SJCRH30 (cell line): ENCODE results near the gene CBLB. TPM values are rescaled to one million over a fixed set of nuclear protein-coding genes. Genes with fewer than 3 reads are reported as not detected.

Experiments used
- DNase-seq, 2 experiments: peaks; one replicate each; pipeline ENCODE4 v3.0.0-alpha.2; 2015 to 2020
- H3K27ac ChIP-seq: fragments of 250-450 bp; sonication (Bioruptor Pico); 2 replicates; pipeline ENCODE4 v1.5.1; 2020; ENCODE audit warnings: mild to moderate bottlenecking, moderate library complexity
- H3K27me3 ChIP-seq: fragments of 250-450 bp; sonication (Bioruptor Pico); 2 replicates; pipeline ENCODE4 v1.5.1; 2020; ENCODE audit warnings: mild to moderate bottlenecking, moderate library complexity
- H3K36me3 ChIP-seq: fragments of 250-450 bp; sonication (Bioruptor Pico); 2 replicates; pipeline ENCODE4 v1.5.1; 2020; ENCODE audit warnings: mild to moderate bottlenecking, moderate library complexity
- H3K4me1 ChIP-seq: fragments of 250-450 bp; sonication (Bioruptor Pico); 2 replicates; pipeline ENCODE4 v1.5.1; 2020; ENCODE audit warnings: mild to moderate bottlenecking, moderate library complexity
- H3K4me3 ChIP-seq: fragments of 250-450 bp; sonication (Bioruptor Pico); 2 replicates; pipeline ENCODE4 v1.5.1; 2020; ENCODE audit warnings: mild to moderate bottlenecking, moderate library complexity
- H3K9me3 ChIP-seq: fragments of 250-450 bp; sonication (Bioruptor Pico); replicated peaks from 2 replicates; pipeline ENCODE4 v1.5.1; 2020; ENCODE audit warnings: mild to moderate bottlenecking, moderate library complexity
- total RNA-seq: library from RNA; depleted of rRNA; stranded (reverse); fragments of >200 nt; shearing (Covaris generic); gene quantifications from 2 replicates; pipeline ENCODE4 v1.2.3, GENCODE V29; 2014; rRNA removed

The CBLB gene
- total RNA-seq, result 15.7 and 22.3 TPM in 2 replicates

DNA sequence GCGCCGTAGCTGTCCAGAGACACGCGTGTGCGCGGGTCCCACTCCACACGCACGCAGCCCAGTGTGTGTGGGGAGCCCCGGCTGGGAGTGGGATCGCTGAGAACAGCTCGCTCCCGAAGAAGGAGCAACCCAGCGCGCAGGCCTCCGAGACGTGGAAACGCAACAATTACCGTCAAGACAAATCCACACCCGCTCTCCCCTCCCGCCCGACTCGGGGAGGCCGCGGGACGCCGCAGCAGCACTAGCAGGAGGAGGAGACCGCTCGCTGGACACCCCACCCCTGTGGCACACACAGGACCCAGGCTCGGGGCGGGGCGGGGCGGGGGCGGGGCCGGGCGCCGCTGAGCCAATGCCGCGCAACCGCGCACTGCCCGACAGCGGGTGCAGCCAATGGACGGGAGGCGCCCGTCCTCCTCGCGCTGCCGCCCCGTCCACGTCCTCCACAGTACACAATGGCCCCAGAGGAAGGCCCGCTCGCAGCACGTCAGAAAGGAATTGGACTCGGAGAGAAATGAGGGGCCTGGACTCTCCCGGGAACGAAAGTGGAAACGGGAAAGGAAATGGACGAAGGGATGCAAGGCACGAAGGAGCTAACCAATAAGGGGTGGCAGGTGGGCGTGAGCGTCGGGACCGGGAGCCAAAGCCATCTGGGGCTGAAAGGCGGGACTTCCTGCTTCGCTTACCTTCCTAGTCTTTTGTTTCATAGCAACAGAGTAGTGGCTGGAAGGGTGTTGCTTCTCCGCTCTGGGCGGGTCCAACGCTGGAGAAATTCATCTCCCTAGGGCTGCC lies at the start of gene CBLB:
Gene CBLB (minus strand): TSS at position 271 of the 789 bp plus-strand sequence. CDS start 1,435 bp downstream, outside the sequence.
- H3K36me3 ChIP-seq, result no peaks in the 10 kb centered on the region

DNA sequence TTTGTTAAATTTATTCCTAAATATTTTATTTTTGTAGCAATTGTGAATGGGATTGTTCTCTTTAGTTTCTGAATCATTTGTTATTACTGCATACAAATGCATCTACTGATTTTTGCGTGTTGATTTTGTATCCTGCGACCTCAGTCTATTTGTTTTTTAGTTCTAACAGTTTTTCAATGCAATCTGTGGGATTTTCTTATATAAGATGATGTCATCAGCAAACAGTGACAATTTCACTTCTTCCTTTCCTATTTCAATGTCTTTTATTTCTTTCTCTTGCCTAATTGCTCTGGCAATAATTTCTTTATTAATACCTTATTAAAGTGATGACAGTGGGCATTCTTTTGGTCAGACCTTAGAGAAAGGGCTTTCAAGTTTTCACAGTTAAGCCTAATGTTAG lies 48.0 kb upstream of the CBLB start:
- H3K4me3 ChIP-seq, result no peak overlapping the region
- H3K27me3 ChIP-seq, result no peaks in the 10 kb centered on the region
- H3K36me3 ChIP-seq, result no peaks in the 10 kb centered on the region
- no peaks in the 10 kb centered on the region for H3K9me3 ChIP-seq
- H3K4me1 ChIP-seq, result no peaks in the 10 kb centered on the region
- H3K27ac ChIP-seq, result no peak overlapping the region
- no peak for DNase-seq

More for the DNA sequence above, at the start of gene CBLB:
- no peaks in the 10 kb centered on the region for H3K9me3 ChIP-seq
- peak within 1 kb of the TSS; percentile 75 for H3K27ac ChIP-seq
- no peaks in the 10 kb centered on the region for H3K27me3 ChIP-seq
- H3K4me3 ChIP-seq, result peak within 1 kb of the TSS; percentile 97
- H3K4me1 ChIP-seq, result peaks cover 24% of the 10 kb centered on the region; the same call in 1 of the 2 replicates
- peak; percentile 91 to 93 for DNase-seq

DNA sequence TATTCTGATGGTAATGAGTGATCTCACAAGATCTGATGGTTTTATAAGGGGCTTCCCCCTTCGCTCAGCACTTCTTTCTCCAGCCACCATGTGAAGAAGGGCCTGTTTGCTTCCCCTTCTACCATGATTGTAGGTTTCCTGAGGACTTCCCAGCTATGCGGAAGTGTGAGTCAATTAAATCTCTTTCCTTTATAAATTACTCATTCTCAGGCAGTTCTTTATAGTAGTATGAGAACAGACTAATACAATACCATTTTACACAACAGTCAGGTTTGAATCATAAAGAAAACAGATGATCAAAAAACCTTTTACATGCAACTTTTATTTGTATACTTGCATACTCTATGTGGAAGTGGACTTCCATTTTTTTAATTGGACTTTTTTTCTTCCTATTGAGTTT lies 46.7 kb upstream of the CBLB start:
- DNase-seq, result no peak
- no peaks in the 10 kb centered on the region for H3K36me3 ChIP-seq
- no peak overlapping the region for H3K4me3 ChIP-seq
- no peaks in the 10 kb centered on the region for H3K27me3 ChIP-seq
- H3K9me3 ChIP-seq, result no peaks in the 10 kb centered on the region
- no peaks in the 10 kb centered on the region for H3K4me1 ChIP-seq
- no peak overlapping the region for H3K27ac ChIP-seq

DNA sequence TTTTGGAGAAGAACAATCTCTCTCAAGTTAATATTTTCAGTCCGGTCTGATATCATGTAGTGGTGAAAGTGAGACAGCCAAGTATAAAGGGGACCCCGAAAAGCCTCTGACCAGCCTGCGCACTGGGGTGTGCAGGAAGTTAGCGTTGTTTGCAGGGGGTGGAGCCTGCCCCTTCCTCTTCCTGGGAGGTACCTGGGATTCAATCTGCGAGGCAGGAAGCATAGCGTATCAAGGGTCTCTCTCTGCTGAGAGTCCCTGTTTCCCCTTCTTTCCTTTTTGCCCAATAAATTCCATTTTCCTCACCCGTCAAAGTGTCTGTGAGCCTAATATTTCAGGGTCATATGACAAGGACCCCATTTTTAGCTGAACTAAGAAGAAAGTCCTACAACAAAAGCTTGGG lies 44.8 kb upstream of the CBLB start:
- H3K4me3 ChIP-seq, result no peak overlapping the region
- no peaks in the 10 kb centered on the region for H3K36me3 ChIP-seq
- no peaks in the 10 kb centered on the region for H3K4me1 ChIP-seq
- H3K27ac ChIP-seq, result no peak overlapping the region
- no peaks in the 10 kb centered on the region for H3K27me3 ChIP-seq
- no peaks in the 10 kb centered on the region for H3K9me3 ChIP-seq
- DNase-seq, result no peak

DNA sequence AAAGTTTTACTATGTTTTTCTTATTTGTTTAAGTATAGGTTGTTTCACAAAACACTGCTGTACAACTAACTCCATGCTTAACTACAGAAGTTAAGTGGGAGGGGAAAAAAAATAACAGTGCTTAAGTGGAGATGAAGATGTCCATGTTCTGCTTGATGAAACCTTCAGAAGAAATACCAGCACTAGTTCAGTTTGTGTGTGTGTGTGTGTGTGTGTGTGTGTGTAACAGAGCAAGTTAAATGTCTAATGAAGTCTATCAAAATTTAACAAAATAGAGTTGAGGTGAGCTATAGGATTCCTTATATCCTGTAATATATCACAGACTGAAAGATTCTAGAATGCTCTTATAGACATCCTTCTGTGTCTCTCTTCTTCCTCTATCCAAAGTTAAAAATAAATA lies 44.1 kb upstream of the CBLB start:
- Histone ChIP-seq H3K4me3 (no peak overlapping the region), H3K36me3 (no peaks in the 10 kb centered on the region), H3K4me1 (no peaks in the 10 kb centered on the region), H3K27ac (no peak overlapping the region), H3K27me3 (no peaks in the 10 kb centered on the region), H3K9me3 (no peaks in the 10 kb centered on the region)
- DNase-seq, result no peak

DNA sequence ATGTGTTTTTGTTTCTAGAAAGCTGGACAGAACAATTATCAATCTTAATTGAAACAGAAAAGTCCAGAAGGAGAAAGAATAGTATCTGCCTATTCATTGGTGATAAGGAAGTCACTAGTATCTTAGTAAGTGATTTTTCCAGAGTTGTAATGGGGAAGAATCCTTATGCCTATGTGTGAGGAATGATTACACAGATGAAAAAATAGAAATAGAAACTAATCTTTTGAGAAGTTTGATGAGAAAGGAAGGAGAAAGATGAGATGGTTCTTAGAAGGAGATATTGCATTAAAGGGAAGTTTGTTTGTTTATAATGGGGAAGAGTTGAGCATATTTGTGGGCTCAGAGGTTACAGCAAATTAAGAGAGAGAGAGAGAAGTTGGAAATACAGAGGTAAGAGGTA lies 42.7 kb upstream of the CBLB start:
- H3K9me3 ChIP-seq, result no peaks in the 10 kb centered on the region
- DNase-seq, result no peak
- H3K36me3 ChIP-seq, result no peaks in the 10 kb centered on the region
- no peaks in the 10 kb centered on the region for H3K27me3 ChIP-seq
- no peak overlapping the region for H3K27ac ChIP-seq
- H3K4me1 ChIP-seq, result no peaks in the 10 kb centered on the region
- H3K4me3 ChIP-seq, result no peak overlapping the region

DNA sequence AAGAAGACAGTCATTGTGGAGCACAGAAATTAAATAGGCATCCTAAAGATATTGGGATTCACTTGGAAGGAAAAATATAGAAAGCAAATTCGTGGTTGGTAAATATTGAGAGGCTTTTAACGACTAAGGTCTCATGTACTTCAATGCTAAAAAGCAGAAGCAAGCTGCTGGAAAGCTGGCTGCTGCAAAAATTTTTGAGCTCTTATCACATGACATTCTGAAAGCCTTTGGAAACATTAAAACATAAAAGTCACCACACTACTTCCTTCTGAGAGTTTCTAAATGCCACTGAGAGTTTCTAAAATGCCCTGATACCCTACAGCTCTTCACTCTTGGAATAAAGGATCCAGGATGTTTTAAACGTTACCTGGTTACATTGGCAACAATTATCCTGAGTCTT lies 39.0 kb upstream of the CBLB start:
- H3K4me1 ChIP-seq, result 0 out of 2 replicates have a peak, but pooled peaks cover 6% of the 10 kb centered on the region
- no peaks in the 10 kb centered on the region for H3K36me3 ChIP-seq
- H3K9me3 ChIP-seq, result no peaks in the 10 kb centered on the region
- no peak for DNase-seq
- H3K27me3 ChIP-seq, result no peaks in the 10 kb centered on the region
- H3K27ac ChIP-seq, result no peak overlapping the region
- H3K4me3 ChIP-seq, result no peak overlapping the region

DNA sequence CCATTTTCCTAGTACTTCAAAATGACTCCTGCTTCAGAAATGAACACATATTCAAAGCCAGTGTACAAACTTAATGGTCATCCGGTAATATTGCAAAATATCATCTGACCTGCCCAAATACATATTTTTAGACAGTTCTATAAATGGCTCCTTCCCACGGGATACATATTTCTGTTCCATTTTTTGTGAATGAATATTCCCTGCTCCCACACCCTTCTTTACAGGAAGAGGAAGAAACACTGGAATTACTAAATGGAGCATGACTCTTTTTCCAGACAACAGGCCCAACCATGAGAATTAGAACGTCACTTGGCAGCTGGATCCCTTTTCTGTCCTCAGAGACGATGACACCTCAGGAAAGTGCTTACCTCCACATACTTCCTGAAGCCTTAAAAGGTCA lies 38.0 kb upstream of the CBLB start:
- Histone ChIP-seq H3K9me3 (no peaks in the 10 kb centered on the region), H3K36me3 (no peaks in the 10 kb centered on the region), H3K27me3 (no peaks in the 10 kb centered on the region), H3K4me3 (no peak overlapping the region), H3K27ac (no peak overlapping the region), H3K4me1 (0 out of 2 replicates have a peak, but pooled peaks cover 6% of the 10 kb centered on the region)
- no peak for DNase-seq

DNA sequence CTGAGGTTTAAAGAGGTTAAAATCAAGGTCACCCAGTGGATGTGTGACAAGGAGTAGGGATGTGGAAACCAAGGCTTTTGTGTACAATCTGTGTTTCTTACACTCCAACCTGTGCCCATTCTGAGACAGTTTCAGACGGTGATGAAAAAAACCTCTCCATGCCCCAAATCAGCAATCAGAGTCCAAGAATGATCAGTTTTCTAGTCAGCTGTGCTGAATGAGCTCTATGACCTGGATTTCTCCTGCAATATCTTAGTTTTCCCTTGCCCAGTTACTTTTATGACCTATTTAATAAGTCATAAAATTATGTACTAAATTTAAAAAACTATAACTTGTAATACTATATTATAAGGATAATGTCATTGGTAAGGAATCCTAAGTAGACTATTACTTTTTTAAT lies 37.5 kb upstream of the CBLB start:
- DNase-seq, result no peak
- H3K36me3 ChIP-seq, result no peaks in the 10 kb centered on the region
- H3K9me3 ChIP-seq, result no peaks in the 10 kb centered on the region
- H3K4me1 ChIP-seq, result 0 out of 2 replicates have a peak, but pooled peaks cover 6% of the 10 kb centered on the region
- no peaks in the 10 kb centered on the region for H3K27me3 ChIP-seq
- no peak overlapping the region for H3K27ac ChIP-seq
- H3K4me3 ChIP-seq, result no peak overlapping the region

DNA sequence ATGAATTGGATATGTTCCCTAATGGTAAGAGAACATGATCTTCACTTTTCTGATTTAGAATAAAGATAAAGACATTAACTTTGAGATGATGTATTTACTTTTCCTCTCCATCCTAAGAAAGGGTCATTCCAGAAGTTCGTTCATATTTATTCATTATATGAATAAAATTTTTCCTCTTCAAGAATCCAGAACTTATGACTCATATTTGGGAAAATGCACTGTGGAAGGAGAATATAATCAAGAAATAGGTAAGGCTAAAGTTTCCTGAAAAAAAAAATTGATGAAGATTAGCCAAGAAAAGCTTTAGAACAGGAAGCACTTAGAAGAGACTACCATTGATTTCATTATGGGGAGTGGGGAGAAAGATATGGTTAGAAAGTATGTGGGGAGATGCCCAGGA lies 36.5 kb upstream of the CBLB start:
- no peaks in the 10 kb centered on the region for H3K9me3 ChIP-seq
- DNase-seq, result no peak
- 0 out of 2 replicates have a peak, but pooled peaks cover 6% of the 10 kb centered on the region for H3K4me1 ChIP-seq
- H3K27ac ChIP-seq, result no peak overlapping the region
- H3K27me3 ChIP-seq, result no peaks in the 10 kb centered on the region
- no peak overlapping the region for H3K4me3 ChIP-seq
- H3K36me3 ChIP-seq, result no peaks in the 10 kb centered on the region

DNA sequence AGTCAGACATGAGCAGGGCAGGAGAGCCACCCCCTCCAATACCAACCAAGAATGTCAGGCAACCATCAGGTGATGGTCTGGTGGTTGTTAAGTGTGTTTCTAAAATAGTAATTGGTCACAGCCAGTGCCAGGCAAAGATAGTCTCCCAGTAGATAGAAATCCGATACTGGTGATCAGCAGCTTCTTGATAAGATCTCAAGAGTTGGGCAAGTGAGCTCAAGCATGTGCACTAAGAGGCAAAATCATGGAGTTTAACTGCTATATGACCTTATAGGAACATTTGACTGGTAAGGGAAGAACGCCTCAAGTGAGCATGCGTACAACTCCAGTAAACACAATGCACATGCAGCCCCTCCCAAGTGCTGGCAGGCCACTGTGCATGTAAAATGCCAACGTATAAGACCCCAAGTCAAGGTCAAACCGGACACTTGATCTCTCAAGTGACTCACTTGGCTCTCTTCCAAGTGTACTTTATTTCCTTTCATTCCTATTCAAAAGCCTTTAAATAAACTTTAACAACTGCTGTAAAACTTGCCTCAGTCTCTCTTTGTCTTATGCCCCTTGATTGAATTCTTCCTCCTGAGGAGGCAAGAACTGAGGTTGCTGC lies 36.0 kb upstream of the CBLB start:
- H3K27me3 ChIP-seq, result no peaks in the 10 kb centered on the region
- no peaks in the 10 kb centered on the region for H3K9me3 ChIP-seq
- H3K36me3 ChIP-seq, result no peaks in the 10 kb centered on the region
- no peak overlapping the region for H3K4me3 ChIP-seq
- peak; percentile 4 to 30 for DNase-seq
- no peak overlapping the region for H3K27ac ChIP-seq
- 0 out of 2 replicates have a peak, but pooled peaks cover 6% of the 10 kb centered on the region for H3K4me1 ChIP-seq

DNA sequence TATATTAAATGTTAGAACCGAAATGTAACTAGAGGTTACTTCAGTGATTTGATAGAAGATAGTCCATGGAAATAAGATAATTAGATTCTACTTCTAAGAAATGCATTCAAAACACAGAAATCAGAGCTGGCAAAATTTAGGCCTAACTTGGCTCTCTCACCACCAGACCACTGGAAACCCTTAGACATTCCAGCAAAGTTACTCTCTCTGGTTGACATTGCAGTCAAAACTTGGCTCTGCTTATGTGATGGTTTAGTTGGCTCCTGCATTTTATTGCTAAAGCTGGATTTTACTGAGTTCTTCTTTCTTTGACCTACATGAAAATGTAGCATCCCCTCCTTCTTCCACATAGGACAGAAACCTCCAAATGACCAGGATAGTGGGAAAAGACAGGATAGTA lies 35.4 kb upstream of the CBLB start:
- no peaks in the 10 kb centered on the region for H3K27me3 ChIP-seq
- H3K27ac ChIP-seq, result no peak overlapping the region
- H3K36me3 ChIP-seq, result no peaks in the 10 kb centered on the region
- no peak for DNase-seq
- H3K4me3 ChIP-seq, result no peak overlapping the region
- H3K9me3 ChIP-seq, result no peaks in the 10 kb centered on the region
- 0 out of 2 replicates have a peak, but pooled peaks cover 6% of the 10 kb centered on the region for H3K4me1 ChIP-seq

DNA sequence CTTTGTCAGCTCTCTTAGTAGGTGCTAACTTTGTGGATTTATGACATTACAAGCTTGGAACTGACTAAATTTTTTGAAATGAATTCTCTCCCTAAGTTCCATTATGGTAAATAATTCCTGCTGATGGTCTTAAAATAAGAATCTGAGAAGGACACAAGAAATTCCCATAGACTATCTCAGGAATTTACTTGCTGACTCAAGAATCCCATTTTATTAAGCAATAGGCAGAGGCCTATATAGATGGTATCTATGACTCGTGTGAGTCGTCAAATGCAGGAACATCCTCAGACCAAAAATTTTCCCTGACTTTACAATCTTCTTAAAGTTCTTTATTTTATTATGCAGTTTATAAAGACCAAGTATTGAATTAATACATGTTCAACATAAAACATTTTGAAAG lies 30.7 kb upstream of the CBLB start:
- no peaks in the 10 kb centered on the region; the same call in 1 of the 2 replicates for H3K4me1 ChIP-seq
- no peak overlapping the region for H3K4me3 ChIP-seq
- H3K9me3 ChIP-seq, result no peaks in the 10 kb centered on the region
- no peaks in the 10 kb centered on the region for H3K27me3 ChIP-seq
- H3K27ac ChIP-seq, result no peak overlapping the region
- DNase-seq, result no peak
- no peaks in the 10 kb centered on the region for H3K36me3 ChIP-seq

DNA sequence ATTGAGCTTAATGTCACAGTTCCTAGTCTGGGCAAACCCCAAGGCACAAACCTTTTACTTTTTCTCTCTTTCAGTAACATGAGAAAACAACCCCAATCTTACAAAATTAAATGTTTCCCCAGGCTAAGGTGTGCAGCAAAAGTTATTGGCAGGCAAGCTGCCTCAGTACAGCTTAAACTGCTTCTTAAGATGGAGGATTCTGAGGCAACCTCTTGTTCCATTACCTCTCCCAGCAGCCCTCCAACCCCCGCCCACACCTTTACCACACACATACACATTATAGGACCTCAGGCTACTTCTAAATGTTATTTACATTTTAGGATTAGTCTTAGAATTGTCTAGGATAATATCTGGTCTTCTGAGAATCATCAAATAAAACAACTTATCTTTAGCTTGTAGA lies 22.3 kb upstream of the CBLB start:
- H3K4me3 ChIP-seq, result no peak overlapping the region
- no peaks in the 10 kb centered on the region for H3K9me3 ChIP-seq
- H3K36me3 ChIP-seq, result no peaks in the 10 kb centered on the region
- no peaks in the 10 kb centered on the region; the same call in 1 of the 2 replicates for H3K4me1 ChIP-seq
- no peak for DNase-seq
- no peaks in the 10 kb centered on the region for H3K27me3 ChIP-seq
- H3K27ac ChIP-seq, result no peak overlapping the region
